KG1 (cell line): Measurements from ENCODE around the gene FAM162A.
"Not testable (repeated sequence)": the region's sequence is repeated elsewhere in the genome, so short reads cannot be mapped to it uniquely, and the experiment has no call there.

Source experiments
- DNase-seq: peaks from one replicate; lab custom pipeline; 2025; lab: John Stamatoyannopoulos, UW

Gene FAM162A

DNA sequence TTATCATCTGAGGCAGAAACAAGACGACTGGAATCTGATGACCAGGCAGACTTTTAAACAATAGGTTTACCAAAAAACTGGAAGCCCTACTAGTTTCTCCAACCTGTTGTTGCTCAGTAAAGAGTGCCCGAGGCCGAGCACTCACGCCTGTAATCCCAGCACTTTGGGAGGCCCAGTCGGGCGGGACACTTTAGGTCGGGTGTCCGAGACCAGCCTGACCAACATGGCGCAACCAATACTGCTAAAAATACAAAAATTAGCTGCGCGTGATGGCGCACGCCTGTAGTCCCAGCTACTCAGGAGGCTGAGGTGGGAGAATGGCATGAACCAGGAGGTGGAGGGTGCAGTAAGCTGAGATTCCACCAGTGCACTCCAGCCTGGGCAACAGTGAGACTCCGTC, 33.0 kb downstream of the FAM162A start:
- no peak for DNase-seq

DNA sequence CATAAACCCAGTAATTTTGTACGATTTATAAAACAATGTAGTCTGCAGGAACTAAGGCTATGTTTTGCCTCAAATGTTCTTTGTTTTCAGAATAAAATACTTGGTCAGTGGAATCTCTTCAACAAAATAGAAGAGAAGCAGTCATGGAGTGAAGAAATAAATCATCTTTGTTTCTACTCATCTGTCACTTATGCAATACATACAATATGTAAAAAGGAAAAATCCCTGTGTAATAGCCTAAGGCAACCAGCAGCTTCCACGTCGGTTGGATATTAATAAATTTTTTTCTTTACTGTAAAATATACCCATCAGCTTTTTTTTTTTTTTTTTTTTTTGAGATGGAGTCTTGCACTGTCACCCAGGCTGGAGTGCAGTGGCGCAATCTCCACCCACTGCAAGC, 37.1 kb downstream of the FAM162A start:
- DNase-seq: no peak

DNA sequence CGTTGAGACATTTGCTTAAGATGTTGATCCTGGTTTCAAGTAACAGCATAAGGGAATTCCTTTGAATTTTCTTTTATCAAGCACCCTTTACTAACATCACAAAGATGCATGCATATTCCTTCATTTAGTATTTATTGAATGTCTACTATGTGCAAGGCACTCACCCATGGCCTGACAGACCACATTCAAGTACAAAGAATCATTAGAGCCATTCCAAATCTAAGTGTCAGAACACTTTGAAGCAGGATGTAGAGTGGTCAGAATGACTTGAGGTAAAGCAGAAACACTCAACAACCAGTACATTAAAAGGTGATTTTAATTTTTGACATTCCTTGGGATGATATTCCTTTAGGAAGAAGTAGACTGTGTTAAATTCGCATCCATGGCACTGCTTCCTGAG, 37.9 kb downstream of the FAM162A start:
- DNase-seq: no peak

DNA sequence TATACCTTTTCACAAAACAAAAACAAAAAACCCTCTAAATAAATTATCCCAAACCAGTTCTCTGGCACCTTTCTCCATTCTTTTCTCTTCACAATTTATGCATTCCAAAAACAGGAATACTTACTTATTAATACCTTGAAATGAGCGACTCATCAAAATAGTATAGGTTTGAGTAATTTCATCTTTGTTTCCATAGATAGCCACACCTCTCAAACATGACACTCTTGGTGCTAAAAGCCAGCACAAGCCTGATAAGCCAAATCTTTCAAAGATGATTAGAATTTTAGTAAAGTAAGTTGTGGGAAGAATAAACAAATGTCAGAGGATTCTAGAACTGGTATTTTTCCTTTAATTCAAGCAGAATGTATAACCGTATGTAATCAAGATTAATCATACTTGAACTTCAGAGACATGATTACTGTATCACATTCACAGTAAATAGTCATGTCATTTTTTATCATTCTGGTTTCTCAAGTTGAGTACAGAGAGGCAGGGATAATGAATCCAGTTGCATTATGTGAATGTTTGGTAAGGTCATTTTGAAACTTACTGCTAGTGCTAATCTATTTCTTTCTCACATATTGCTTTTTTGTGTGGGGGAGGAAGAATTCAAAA, 44.0 kb downstream of the FAM162A start:
- no peak for DNase-seq

DNA sequence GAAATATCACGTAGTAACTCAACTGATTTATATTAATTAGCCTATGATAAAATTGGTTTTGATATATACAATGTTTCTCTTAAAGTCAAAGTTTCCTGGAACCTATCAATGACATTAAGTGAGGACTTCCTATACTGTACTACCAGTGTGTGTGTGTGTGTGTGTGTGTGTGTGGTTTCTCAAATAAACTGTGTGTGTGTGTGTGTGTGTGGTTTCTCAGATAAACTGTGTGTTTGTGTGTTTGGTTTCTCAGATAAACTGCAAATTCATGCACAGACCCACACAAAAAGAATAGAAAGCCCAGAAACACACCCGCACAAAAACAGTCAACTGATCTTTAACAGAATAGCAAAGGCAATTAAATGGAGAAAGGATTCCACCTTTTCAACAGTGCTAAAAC, 46.4 kb downstream of the FAM162A start:
- DNase-seq: no peak

DNA sequence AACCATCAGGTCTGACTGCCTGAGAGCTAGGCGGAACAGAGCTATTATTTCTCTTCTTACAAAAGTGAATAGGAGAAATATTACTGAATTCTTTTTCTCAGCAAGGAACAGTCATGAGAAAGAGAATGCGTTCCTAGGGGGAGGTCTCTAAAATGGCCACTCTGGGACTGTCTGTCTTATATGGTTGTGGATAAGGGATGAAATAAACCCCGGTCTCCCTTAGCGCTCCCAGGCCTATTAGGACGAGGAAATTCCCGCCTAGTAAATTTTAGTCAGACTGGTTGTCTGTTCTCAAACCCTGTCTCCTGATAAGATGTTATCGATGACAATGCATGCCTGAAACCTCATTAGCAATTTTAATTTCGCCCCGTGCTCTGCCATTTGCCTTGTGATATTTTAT, 52.0 kb downstream of the FAM162A start:
- DNase-seq: no peak

DNA sequence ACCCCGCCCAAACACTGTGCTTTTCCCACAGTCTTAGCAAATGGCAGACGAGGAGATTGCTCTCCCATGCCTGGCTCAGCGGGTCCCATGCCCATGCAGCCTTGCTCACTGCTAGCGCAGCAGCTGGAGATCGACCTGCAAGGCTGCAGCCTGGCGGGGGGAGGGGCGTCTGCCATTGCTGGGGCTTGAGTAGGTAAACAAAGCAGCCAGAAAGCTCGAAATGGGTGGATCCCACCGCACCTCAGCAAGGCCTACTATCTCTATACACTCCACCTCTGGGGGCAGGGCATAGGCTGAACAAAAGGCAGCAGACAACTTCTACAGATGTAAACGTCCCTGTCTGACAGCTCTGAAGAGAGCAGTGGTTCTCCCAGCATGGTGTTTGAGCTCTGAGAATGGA, 59.1 kb downstream of the FAM162A start:
- DNase-seq: no peak

DNA sequence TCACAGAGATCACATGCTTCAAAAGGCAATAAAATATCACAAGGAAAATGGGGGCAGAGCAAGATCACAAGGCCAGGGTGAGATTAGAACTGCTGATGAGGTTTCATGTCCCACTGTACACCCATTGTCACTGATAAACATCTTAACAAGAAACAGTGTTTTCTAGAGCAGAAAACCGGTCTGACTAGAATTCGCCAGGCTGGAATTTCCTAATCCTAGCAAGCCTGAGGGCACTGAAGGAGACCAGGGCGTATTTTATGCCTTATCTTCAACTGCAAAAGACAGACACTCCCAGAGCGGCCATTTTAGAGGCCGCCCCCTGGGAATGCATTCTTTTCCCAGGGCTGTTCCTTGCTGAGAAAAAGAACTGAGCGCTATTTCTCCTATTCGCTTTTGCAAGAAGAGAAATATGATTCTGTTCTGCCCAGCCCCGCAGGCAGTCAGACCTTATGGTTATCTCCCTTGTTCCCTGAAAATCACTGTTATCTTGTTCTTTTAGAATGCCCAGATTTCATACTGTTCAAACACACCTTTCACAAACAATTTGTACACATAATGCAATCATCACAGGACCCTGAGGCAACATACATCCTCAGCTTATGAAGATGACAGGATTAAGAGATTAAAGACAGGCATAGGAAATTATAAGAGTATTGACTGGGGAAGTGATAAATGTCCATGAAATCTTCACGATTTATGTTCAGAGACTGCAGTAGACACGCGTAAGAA, 59.9 kb downstream of the FAM162A start:
- DNase-seq: not testable (repeated sequence)

DNA sequence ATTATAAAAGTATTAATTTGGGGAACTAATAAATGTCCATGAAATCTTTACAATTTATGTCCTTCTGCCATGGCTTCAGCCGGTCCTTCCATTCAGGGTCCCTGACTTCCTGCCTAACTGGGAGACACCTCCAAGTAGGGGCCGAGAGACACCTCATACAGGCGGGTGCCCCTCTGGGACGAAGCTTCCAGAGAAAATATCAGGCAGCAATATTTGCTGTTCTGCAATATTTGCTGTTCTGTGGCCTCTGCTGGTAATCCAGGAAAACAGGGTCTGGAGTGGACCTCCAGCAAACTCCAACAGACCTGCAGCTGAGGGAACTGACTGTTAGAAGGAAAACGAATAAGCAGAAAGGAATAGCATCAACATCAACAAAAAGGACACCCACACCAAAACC, 60.5 kb downstream of the FAM162A start:
- not testable (repeated sequence) for DNase-seq

DNA sequence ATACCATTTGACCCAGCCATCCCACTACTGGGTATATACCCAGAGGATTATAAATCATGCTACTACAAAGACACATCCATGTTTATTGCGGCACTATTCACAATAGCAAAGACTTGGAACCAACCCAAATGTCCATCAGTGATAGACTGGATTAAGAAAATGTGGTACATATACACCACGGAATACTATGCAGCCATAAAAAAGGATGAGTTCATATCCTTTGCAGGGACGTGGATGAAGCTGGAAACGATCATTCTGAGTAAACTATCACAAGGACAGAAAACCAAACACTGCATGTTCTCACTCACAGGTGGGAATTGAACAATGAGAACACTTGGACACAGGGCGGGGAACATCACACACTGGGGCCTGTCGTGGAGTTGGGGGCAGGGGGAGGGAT, 64.2 kb downstream of the FAM162A start:
- DNase-seq: not testable (repeated sequence)

DNA sequence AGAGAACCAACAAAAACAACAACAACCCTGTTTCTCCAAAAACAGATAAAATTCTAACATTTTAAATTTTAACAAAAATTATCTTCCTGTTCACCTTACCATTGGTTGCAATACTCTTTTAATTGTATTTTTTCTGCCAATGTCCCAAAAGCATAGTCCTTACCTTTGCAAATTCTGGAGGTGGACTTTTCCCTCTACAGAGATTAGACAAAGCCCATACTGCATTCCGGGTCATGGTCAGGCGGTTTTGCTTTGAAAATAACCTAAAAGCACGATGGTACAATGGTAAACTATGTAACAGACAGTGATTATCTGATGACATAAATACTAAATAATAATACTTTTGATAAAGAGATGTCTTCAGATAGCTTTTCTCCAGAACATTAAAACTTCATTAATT, 67.4 kb downstream of the FAM162A start:
- no peak for DNase-seq

DNA sequence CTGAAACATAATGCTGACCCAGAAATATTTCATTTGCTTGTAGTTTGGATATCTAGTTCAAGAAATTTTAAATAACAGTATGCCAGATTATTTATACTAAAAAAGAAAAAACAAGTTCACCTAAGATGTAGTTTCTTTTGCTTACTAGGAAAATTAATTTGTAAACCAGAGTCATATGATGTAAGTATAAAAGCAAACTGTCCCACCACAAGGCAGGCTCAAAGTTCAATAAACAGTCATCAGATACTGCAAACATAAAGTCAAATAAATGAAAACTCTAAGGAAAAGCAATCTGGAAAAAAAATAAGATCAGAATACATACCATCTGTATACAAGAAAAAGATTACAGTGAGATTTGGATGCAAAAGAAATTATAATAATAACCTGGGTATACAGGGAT, 72.1 kb downstream of the FAM162A start:
- no peak for DNase-seq

DNA sequence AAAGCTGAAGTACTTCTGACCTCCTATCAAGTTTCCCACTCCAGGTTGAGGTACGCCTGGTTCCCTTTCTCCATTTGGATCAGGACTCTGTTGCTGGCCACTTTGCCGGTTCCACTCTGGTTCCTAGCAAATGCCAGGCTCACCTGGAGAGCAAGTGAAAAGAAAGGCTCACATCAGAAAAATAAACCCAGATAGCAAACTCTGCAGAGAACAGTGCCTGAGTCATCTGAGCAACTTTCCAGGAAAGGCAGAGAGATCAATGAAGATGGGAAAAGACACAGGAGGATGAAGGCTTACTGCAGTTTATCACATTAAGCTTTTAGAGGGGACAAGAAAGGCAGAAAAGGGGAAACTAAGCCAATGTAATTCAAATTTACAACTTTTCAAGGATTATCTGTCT, 73.7 kb downstream of the FAM162A start:
- no peak for DNase-seq

DNA sequence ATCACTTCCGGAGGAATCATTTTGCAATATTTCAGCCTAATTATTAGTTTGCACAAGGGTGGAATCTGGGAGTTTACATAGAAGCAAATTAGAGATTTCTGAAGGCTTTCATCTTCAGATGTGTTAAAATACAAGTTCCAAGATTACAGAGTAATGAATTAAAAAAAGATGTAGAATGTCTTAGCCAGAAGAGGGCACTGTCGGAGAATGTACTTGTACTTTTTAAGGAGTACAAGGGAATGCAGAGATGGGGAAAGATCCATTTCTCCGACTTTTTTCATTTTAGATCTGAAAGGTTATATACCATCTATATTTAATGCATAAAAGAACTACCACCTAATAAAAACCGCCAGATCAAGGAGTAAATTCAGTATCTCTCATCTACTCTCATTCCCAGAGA, 75.0 kb downstream of the FAM162A start:
- no peak for DNase-seq

DNA sequence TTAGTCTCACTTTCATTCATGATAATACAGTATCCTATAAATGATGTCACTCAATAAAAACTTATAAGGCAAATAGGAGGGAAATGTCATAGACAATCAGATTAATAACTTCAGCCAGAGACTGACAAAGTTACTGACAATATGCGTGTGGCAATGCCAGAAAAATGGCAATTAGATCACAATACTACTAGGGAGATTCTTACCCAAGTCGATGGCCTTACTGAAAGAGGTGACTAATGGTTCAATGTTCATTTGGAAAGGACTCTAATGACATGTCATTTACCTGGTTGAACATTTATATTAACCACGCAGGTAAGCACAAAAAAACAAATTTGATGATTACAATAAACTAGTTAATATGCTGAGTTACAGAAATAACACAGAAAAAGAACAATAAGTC, 77.8 kb downstream of the FAM162A start:
- DNase-seq: no peak
